Fibroblast of pulmonary artery (primary cell): Measurements from ENCODE around the gene APRT.

Experiments
- DNase-seq: peaks from one replicate; pipeline ENCODE4 v3.0.0-alpha.2; 2010; ENCODE audit warnings: low read depth
- H3K4me3 ChIP-seq: replicated peaks from 2 replicates; pipeline ENCODE4 v1.5.1; 2011; ENCODE audit warnings: low read depth, mild to moderate bottlenecking, control low read depth, low read length, moderate library complexity
- TF ChIP-seq, protein P1 (sequence below): IDR thresholded peaks from 2 replicates; pipeline ENCODE4 v1.5.1; 2011; ENCODE audit warnings: mild to moderate bottlenecking, control low read depth, low read length, inconsistent platforms; ENCODE audit errors: missing control alignments

APRT gene

DNA sequence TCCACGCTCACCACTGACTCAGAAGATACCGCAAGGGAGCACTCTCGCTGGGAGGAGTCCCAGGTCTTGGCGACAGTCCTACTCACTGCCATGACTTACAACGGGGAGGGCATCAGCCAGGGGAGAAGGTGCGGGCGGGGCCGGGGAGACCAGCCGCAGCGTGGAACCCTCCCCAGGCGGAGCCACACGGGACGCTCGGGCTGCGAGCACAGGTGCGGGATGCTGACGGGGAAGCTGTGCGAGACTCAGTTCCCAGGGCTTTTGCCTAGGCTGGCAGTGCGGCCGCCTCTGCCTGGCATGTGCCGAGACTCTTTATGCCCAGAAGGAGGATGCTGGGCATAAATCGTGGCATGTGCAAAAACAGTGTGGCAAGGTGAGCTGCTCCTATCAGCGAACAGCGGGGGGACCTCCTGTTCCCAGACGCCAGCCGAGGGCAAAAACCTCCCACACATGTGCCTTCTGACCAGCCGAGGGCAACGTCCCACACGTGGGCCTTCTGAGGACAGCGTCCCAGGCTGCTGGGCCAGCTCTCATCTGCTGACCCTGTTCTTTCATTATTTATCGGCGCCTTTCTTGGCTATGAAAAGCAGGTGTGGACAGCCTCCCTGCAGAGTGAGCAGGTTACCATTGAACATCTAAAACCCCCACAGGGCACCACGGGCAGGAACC, 38.9 kb upstream of the APRT start:
- TF ChIP-seq, protein P1, sequence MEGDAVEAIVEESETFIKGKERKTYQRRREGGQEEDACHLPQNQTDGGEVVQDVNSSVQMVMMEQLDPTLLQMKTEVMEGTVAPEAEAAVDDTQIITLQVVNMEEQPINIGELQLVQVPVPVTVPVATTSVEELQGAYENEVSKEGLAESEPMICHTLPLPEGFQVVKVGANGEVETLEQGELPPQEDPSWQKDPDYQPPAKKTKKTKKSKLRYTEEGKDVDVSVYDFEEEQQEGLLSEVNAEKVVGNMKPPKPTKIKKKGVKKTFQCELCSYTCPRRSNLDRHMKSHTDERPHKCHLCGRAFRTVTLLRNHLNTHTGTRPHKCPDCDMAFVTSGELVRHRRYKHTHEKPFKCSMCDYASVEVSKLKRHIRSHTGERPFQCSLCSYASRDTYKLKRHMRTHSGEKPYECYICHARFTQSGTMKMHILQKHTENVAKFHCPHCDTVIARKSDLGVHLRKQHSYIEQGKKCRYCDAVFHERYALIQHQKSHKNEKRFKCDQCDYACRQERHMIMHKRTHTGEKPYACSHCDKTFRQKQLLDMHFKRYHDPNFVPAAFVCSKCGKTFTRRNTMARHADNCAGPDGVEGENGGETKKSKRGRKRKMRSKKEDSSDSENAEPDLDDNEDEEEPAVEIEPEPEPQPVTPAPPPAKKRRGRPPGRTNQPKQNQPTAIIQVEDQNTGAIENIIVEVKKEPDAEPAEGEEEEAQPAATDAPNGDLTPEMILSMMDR = no peak
- no peak overlapping the region for H3K4me3 ChIP-seq
- DNase-seq = no peak

DNA sequence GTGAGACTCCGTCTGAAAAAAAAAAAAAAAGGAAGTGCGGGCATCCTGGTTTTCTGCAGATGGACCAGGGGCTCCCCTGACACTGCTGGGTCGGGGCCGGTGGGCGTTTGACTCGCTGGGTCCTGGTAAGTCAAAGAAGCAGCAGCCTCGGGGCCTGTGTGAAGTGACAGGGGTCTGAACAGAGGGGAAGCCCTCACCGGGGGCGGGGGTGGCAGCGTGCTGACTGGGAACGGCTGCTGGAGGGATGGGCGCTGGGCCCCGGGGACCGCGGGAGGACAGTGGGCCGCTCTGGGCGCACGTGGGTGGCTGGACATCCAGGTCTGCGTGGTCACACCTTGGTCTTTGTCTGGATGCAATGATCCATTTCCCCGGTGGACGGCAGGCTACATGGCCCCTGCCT, 36.8 kb upstream of the APRT start:
- TF ChIP-seq, protein P1 = no peak
- H3K4me3 ChIP-seq = no peak overlapping the region
- DNase-seq = no peak

DNA sequence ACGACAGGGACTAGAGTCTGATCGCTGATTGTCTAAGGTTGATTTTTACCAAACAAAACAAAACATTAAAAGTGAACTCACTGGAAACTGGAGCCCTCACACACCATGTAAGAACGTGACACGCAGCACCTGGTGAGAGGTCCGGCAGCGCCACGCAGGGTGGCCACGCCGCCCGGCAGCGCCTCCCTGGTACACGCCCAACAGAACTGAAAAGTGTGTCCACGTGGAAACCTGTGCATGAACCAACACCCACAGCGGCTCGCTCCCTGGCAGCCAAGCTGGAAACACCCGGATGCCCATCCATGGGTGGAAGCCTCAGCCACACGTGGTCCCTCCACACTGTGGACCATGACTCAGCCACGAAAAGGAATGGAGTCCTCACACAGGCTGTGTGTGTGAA, 35.9 kb upstream of the APRT start:
- TF ChIP-seq, protein P1 = no peak
- no peak for DNase-seq
- no peak overlapping the region for H3K4me3 ChIP-seq

DNA sequence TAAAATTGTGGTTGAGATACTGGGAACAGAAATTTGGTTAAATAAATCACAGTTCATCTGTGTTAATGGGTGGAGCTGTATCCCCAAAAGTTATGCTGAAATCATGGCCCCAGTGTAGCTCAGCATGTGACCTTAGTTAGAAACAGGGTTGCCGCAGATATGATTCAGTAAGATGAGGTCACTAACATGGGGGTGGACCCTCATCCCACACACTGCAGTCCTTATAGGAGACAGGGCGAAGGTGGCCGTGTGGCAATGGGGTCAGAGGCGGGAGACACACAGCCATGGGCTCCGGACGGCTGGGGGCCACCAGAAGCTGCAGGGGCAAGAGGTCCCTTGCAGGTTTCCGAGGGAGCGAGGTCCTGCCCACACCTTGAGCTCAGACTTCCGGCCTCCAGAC, 34.4 kb upstream of the APRT start:
- DNase-seq = no peak
- no peak overlapping the region for H3K4me3 ChIP-seq
- TF ChIP-seq, protein P1 = no peak

DNA sequence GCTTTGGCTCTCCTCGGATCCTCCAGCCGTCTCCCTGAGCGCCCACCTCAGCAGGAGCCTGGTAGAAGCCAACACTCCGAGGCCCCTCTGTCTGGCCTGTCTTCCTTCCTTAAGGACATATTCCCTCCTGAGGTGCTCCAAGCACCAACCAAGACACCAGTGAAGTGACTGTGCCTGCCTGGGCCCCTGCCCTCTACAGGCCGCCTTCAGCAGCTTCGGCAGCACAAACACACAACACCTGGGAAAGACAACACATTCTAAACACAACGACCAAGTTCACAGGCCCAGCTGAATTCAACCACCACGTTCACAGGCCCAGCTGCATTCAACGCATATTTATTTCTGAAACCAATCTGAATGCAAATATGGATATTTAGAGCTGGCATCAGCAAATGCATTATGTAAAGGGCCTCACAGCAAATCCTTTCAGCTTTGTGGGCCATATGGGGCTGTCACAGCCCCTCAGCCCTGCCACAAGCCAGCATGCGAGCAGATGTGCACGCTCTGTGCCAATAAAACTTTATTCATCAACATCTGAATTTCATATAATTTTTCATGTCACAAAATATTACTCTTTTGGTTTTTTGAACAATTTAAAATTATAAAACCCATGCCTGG, 32.8 kb upstream of the APRT start:
- DNase-seq = no peak
- H3K4me3 ChIP-seq = no peak overlapping the region
- TF ChIP-seq, protein P1 = no peak

DNA sequence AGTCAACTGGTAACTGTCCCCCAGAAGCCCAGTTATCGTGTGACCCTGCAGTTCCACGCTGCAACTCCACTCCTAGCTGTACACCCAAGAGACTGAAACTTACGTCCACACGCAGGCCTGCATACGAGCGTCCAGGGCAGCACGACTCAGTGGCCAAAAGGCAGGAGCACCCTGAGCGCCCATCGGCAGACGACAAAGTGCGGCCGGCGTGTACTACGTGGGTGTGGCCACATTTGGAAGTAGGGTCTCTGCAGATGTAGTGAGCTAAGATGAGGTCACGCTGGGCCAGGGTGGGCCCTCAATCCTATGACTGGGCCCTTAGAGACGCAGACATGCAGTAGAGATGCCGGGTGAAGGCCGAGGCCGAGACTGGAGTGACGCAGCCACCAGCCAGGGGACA, 31.5 kb upstream of the APRT start:
- TF ChIP-seq, protein P1 = no peak
- no peak for DNase-seq
- H3K4me3 ChIP-seq = no peak overlapping the region

DNA sequence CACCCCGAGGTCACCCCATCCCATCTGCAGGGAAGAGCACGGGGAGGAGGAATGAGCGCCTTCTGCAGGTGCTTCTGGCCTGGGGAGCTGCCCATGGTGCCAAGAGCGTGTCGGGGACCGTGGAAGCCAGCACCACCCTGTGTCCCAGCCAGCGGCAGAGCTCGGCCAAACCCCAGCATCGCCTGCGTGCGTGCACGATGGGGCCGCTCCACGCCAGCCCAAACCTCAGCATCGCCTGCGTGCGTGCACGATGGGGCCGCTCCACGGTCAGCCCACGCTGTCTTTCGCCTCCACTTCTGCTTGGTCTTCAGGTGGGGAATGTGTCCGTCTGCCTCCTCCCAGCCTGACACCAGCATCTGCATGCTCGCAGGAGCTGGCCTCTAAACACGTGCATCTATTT, 31.1 kb upstream of the APRT start:
- H3K4me3 ChIP-seq = no peak overlapping the region
- DNase-seq = no peak
- TF ChIP-seq, protein P1 = no peak
